ENCODE results near the gene KDSR.

- TF ChIP-seq EZH2phosphoT487 (IDR thresholded peaks at IDR 0.05; ENCODE audit: insufficient read depth, low read depth) = no peak
- no peak for TF ChIP-seq EZH2 (IDR thresholded peaks at IDR 0.05; ENCODE audit: insufficient read depth, poor library complexity, severe bottlenecking)
Observed at GRCh38 chr18:63318889-63319382, 48.1 kb downstream of the KDSR start.
